SU-DHL-6 (cell line): ENCODE data around the gene SLC25A45.

Experiments
- EZH2phosphoT487 ChIP-seq: fragments of 200-600 bp; sonication (generic), shearing (Covaris generic); conservative IDR thresholded peaks from 2 replicates; pipeline ENCODE4 v1.6.1; 2018; ENCODE audit warnings: mild to moderate bottlenecking, antibody characterized with exemption, low read length, moderate library complexity, mixed read lengths
- TF ChIP-seq, protein P1 (sequence below): fragments of 200-600 bp; sonication (generic); IDR thresholded peaks from one replicate; pipeline ENCODE4 v1.5.1; 2017; ENCODE audit warnings: antibody characterized with exemption, mild to moderate bottlenecking, low read length, moderate library complexity; ENCODE audit not compliant: insufficient read depth, poor library complexity, severe bottlenecking

DNA sequence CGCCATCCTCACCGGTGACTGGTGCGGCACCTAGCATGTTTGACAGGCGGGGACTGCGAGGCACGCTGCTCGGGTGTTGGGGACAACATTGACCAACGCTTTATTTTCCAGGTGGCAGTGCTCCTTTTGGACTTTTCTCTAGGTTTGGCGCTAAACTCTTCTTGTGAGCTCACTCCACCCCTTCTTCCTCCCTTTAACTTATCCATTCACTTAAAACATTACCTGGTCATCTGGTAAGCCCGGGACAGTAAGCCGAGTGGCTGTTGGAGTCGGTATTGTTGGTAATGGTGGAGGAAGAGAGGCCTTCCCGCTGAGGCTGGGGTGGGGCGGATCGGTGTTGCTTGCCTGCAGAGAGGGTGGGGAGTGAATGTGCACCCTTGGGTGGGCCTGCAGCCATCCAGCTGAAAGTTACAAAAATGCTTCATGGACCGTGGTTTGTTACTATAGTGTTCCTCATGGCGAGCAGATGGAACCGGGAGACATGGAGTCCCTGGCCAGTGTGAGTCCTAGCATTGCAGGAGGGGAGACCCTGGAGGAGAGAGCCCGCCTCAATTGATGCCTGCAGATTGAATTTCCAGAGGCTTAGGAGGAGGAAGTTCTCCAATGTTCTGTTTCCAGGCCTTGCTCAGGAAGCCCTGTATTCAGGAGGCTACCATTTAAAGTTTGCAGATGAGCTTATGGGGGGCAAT lies 41.2 kb upstream of the SLC25A45 start:
- TF ChIP-seq, protein P1, sequence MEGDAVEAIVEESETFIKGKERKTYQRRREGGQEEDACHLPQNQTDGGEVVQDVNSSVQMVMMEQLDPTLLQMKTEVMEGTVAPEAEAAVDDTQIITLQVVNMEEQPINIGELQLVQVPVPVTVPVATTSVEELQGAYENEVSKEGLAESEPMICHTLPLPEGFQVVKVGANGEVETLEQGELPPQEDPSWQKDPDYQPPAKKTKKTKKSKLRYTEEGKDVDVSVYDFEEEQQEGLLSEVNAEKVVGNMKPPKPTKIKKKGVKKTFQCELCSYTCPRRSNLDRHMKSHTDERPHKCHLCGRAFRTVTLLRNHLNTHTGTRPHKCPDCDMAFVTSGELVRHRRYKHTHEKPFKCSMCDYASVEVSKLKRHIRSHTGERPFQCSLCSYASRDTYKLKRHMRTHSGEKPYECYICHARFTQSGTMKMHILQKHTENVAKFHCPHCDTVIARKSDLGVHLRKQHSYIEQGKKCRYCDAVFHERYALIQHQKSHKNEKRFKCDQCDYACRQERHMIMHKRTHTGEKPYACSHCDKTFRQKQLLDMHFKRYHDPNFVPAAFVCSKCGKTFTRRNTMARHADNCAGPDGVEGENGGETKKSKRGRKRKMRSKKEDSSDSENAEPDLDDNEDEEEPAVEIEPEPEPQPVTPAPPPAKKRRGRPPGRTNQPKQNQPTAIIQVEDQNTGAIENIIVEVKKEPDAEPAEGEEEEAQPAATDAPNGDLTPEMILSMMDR, result no peak
- no peak for TF ChIP-seq EZH2phosphoT487
